Mammary epithelial cell (primary cell): ENCODE data around the gene HIVEP2.

Experiments used
- EZH2 ChIP-seq: IDR thresholded peaks from 2 replicates; pipeline ENCODE4 v1.6.1; 2012; ENCODE audit warnings: low read length, inconsistent platforms, borderline replicate concordance
- TF ChIP-seq, protein P1 (sequence below), 2 donors: IDR thresholded peaks in 1 of 2; conservative IDR thresholded peaks in 1 of 2; 2 replicates each; pipeline ENCODE4 v1.5.1; 2011 to 2012; ENCODE audit warnings: inconsistent platforms in 2 of 2, low read length in 2 of 2, mild to moderate bottlenecking in 2 of 2, control low read depth in 1 of 2, low read depth in 1 of 2; ENCODE audit not compliant: insufficient read depth in 1 of 2; ENCODE audit errors: extremely low read depth in 1 of 2

DNA sequence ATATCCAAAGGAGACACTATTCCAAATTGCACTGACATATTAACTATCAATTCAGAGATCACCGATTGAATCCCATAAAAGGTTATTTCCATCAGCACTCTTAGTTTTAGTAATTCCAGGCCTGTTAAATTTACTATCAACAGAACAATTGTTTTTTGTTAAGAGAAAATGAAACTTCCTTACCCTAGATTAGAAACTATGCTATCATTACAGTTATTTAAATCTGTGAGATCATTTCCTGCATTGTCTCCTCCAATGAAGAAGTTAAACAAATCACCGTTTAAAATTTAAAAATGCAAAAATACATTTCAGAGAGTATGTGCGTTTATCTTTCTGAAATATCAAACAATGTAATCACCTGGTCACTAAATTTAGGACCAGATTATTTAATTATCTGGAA lies 57.5 kb downstream of the HIVEP2 start:
- TF ChIP-seq, protein P1, sequence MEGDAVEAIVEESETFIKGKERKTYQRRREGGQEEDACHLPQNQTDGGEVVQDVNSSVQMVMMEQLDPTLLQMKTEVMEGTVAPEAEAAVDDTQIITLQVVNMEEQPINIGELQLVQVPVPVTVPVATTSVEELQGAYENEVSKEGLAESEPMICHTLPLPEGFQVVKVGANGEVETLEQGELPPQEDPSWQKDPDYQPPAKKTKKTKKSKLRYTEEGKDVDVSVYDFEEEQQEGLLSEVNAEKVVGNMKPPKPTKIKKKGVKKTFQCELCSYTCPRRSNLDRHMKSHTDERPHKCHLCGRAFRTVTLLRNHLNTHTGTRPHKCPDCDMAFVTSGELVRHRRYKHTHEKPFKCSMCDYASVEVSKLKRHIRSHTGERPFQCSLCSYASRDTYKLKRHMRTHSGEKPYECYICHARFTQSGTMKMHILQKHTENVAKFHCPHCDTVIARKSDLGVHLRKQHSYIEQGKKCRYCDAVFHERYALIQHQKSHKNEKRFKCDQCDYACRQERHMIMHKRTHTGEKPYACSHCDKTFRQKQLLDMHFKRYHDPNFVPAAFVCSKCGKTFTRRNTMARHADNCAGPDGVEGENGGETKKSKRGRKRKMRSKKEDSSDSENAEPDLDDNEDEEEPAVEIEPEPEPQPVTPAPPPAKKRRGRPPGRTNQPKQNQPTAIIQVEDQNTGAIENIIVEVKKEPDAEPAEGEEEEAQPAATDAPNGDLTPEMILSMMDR (conservative IDR thresholded peaks at IDR 0.05 in 1 of 2, IDR thresholded peaks at IDR 0.05 in 1 of 2; ENCODE audit: extremely low read depth in 1 of 2, insufficient read depth in 1 of 2, low read depth in 1 of 2, low read length in 2 of 2): no peak
- TF ChIP-seq EZH2: no peak
